OCI-LY3 (cell line): Measurements from ENCODE around the gene PAGE2B.

Experiments used
- EZH2phosphoT487 ChIP-seq: fragments of 200-600 bp; shearing (Covaris generic); IDR thresholded peaks from 2 replicates; pipeline ENCODE4 v1.6.1; 2018; ENCODE audit warnings: antibody characterized with exemption, mixed run types, low read depth
- TF ChIP-seq, protein P1 (sequence below): fragments of 200-600, 300-600 bp; sonication (generic); IDR thresholded peaks from 2 replicates; pipeline ENCODE4 v1.5.1; 2014; ENCODE audit warnings: antibody characterized with exemption, low read length, low read depth

DNA sequence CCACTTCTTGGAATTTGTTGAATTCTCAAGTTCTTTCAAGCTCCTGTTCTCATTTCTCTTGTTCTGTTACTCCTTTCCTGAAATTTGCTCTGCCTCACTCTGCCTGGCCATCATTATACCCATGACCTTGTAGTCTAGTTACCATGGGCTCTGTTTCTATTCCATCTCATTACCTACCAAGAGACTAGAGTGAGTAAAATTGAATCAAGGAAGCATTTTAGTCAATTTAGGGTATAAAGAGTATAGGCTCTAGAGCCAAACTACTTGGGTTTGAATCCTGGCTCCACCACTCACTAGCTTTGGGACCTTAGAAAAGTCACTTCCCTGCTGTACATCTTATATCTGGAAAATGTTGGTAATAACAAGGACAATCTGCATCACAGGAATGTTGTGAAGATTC is 46.2 kb upstream of the PAGE2B start:
- TF ChIP-seq, protein P1, sequence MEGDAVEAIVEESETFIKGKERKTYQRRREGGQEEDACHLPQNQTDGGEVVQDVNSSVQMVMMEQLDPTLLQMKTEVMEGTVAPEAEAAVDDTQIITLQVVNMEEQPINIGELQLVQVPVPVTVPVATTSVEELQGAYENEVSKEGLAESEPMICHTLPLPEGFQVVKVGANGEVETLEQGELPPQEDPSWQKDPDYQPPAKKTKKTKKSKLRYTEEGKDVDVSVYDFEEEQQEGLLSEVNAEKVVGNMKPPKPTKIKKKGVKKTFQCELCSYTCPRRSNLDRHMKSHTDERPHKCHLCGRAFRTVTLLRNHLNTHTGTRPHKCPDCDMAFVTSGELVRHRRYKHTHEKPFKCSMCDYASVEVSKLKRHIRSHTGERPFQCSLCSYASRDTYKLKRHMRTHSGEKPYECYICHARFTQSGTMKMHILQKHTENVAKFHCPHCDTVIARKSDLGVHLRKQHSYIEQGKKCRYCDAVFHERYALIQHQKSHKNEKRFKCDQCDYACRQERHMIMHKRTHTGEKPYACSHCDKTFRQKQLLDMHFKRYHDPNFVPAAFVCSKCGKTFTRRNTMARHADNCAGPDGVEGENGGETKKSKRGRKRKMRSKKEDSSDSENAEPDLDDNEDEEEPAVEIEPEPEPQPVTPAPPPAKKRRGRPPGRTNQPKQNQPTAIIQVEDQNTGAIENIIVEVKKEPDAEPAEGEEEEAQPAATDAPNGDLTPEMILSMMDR = no peak
- no peak for TF ChIP-seq EZH2phosphoT487
